ENCODE measurements around the gene NTHL1. TPM values are rescaled to one million over a fixed set of nuclear protein-coding genes. Genes with fewer than 3 reads are reported as not detected.

The NTHL1 gene
- total and polyA plus RNA-seq, 2 of the 8 experiments (the other 6 are each of a cell fraction or from before 2014, with no cell fraction given): 70.9 to 150 TPM

DNA sequence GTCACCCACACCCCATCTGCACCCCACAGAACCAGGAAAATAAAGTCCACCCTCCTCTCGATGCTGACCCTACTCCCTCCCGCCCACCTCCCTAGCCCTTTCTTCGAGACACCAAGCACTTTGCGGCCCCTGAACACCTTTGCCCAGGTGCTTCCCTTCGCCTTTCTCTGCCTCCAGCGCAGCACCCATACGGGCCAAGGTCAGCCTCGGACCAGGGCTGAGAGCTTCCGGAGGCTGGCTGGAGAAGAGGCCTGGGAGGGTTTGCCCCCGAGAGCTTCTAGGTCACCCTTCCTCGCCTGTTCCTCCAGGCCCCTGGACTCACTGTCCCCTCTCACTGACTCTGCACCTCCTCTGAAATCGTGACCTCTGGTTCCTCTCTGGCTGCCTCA is 23.6 kb downstream of the NTHL1 start:
- no peak overlapping the region for H4K5ac ChIP-seq (ENCODE audit: insufficient read length, low read depth, low read length)

More for the DNA sequence above, 23.6 kb downstream of the NTHL1 start:
- H3K23me2 ChIP-seq (ENCODE audit: low read depth, low read length): peaks cover 15% of the 10 kb centered on the region; the same call in 1 of the 2 replicates
- H3K27me3 ChIP-seq (replicated peaks in 1 of 4; ENCODE audit: control insufficient read depth in 3 of 4, extremely low read depth in 1 of 4, insufficient read depth in 3 of 4, low read length in 3 of 4): peaks cover 22 to 56% (median 48%) of the 10 kb centered on the region in 4 experiments
- H3K4me1 ChIP-seq (replicated peaks in 1 of 4; ENCODE audit: control insufficient read depth in 3 of 4, insufficient read depth in 4 of 4, low read length in 3 of 4): peaks cover 0 to 27% (median 13%) of the 10 kb centered on the region in 4 experiments; a peak in 5 of 7 replicates
- H4K20me1 ChIP-seq (replicated peaks in 1 of 2; ENCODE audit: control insufficient read depth in 1 of 2, insufficient read depth in 2 of 2, low read length in 2 of 2): peaks cover 0 to 9% of the 10 kb centered on the region in 2 experiments
- no peak for TF ChIP-seq GABPA (IDR thresholded peaks at IDR 0.05; ENCODE audit: borderline replicate concordance, insufficient read depth, low read length)
- no peak for TF ChIP-seq NANOG (IDR thresholded peaks at IDR 0.05; ENCODE audit: insufficient read depth, low read depth, low read length, poor library complexity, severe bottlenecking)
- TF ChIP-seq CBX8 (IDR thresholded peaks at IDR 0.05; ENCODE audit: borderline replicate concordance, low read depth, low read length): no peak
- H4K91ac ChIP-seq (replicated peaks; ENCODE audit: insufficient read length, low read length): peak overlapping the region; percentile 70
- no peak for FAIRE-seq
- peak overlapping the region; percentile 80; the same call in 1 of the 2 replicates for H2BK12ac ChIP-seq (ENCODE audit: low read depth, low read length)
- H3K9me3 ChIP-seq (ENCODE audit: insufficient read depth in 2 of 2, low read depth in 1 of 2, low read length in 1 of 2): no peaks in the 10 kb centered on the region
- H3K18ac ChIP-seq (ENCODE audit: extremely low read depth, low read length): peak overlapping the region; percentile 32; the same call in 1 of the 2 replicates
- WGBS, 2 experiments (ENCODE audit: extremely low coverage in 1 of 2, insufficient coverage in 1 of 2, insufficient read length in 1 of 2, insufficient replicate concordance in 2 of 2, low coverage in 1 of 2, low lambda C conversion rate in 2 of 2, missing lambda C conversion rate in 1 of 2): 96% methylated on average over 10 of the region's 12 CpGs; no CpG with 5 or more reads in 1 of the 2 experiments
- H3K4ac ChIP-seq (replicated peaks; ENCODE audit: insufficient read length, low read depth, low read length): no peak overlapping the region
- CTCF ChIA-PET (ENCODE audit: partially characterized antibody): interaction anchor here (0.6 to 7.5 kb wide), 13 partner anchors 11 to 400 kb away, joined by 3 to 55 read pairs (median 7); partner anchors contain the start of genes NTHL1, TRAF7 and TSC2
- H3K4me3 ChIP-seq (ENCODE audit: extremely low read depth in 1 of 4, insufficient read depth in 2 of 4, low read depth in 3 of 4, low read length in 4 of 4): peak overlapping the region in 1 of 4 experiments; percentile 59; a peak in 2 of 8 replicates
- H2AFZ ChIP-seq (ENCODE audit: low read length): no peak overlapping the region
- H3K4me2 ChIP-seq (ENCODE audit: insufficient read depth in 1 of 2, low read depth in 2 of 2, low read length in 2 of 2): peak overlapping the region; percentile 16 to 76
- H4K8ac ChIP-seq (ENCODE audit: extremely low read depth, insufficient read depth, low read length): no peak overlapping the region
- H3K79me2 ChIP-seq (ENCODE audit: control insufficient read depth in 1 of 2, insufficient read depth in 2 of 2, low read length in 2 of 2): no peaks in the 10 kb centered on the region
- peak overlapping the region; percentile 13; the same call in 1 of the 2 replicates for H2AK5ac ChIP-seq (ENCODE audit: low read depth, low read length)
- no peak overlapping the region for H3K14ac ChIP-seq (ENCODE audit: insufficient read length)
- peak overlapping the region; percentile 6; the same call in 1 of the 2 replicates for H2BK20ac ChIP-seq (ENCODE audit: low read length)
- no peaks in the 10 kb centered on the region for H3K79me1 ChIP-seq (ENCODE audit: low read depth, low read length)
- POLR2A ChIA-PET (ENCODE audit: partially characterized antibody): interaction anchor here (0.6 to 1.8 kb wide), 10 partner anchors 16 to 997 kb away, joined by 3 to 6 read pairs (median 3); partner anchors contain the start of gene TRAF7
- H3K36me3 ChIP-seq (ENCODE audit: control insufficient read depth in 2 of 4, insufficient read depth in 4 of 4, low read length in 3 of 4): peaks cover 0 to 5% (median 0%) of the 10 kb centered on the region in 4 experiments; a peak in 1 of 8 replicates
- H3K56ac ChIP-seq (replicated peaks; ENCODE audit: insufficient read length, low read depth, low read length): no peak overlapping the region
- H3K27ac ChIP-seq (ENCODE audit: low read depth, low read length): no peak overlapping the region
- no peak overlapping the region for H3K9ac ChIP-seq (replicated peaks in 1 of 4; ENCODE audit: extremely low read depth in 1 of 4, low read depth in 3 of 4, low read length in 3 of 4)
- DNase-seq (ENCODE audit: low read depth in 1 of 2, low spot score in 2 of 2): no peak
- no peak overlapping the region for H2BK120ac ChIP-seq (replicated peaks; ENCODE audit: low read depth, low read length)
- H2BK15ac ChIP-seq (ENCODE audit: low read length): peak overlapping the region; percentile 81; the same call in 1 of the 2 replicates
- H2BK5ac ChIP-seq (ENCODE audit: low read depth, low read length): peak overlapping the region; percentile 24; the same call in 1 of the 2 replicates
- H3K23ac ChIP-seq (ENCODE audit: insufficient read length): no peak overlapping the region

Measured in H1 (cell line).